Chondrocyte (in vitro differentiated cells): ENCODE data around the gene ITGB3. TPM values are rescaled to one million over a fixed set of nuclear protein-coding genes. Genes with fewer than 3 reads are reported as not detected.
"Not testable (repeated sequence)": the region's sequence is repeated elsewhere in the genome, so short reads cannot be mapped to it uniquely, and the experiment has no call there.

Source experiments
- DNase-seq: peaks from one replicate; pipeline ENCODE4 v3.0.0; 2021; ENCODE audit warnings: mixed read lengths, low spot score
- H3K27ac Mint-ChIP-seq: one replicate; pipeline ENCODE4 v1.8.0; 2021; ENCODE audit warnings: mild to moderate bottlenecking, moderate library complexity, mixed read lengths; ENCODE audit not compliant: unreplicated experiment
- H3K27me3 Mint-ChIP-seq: 2 replicates; pipeline ENCODE4 v1.8.0; 2021; ENCODE audit warnings: low read depth, mixed read lengths
- H3K36me3 Mint-ChIP-seq: 2 replicates; pipeline ENCODE4 v1.8.0; 2021; ENCODE audit warnings: low read depth, mixed read lengths
- H3K4me1 Mint-ChIP-seq: 2 replicates; pipeline ENCODE4 v1.8.0; 2021; ENCODE audit warnings: low read depth, mild to moderate bottlenecking, mixed read lengths
- H3K4me3 Mint-ChIP-seq: one replicate; pipeline ENCODE4 v1.8.0; 2021; ENCODE audit warnings: mild to moderate bottlenecking, moderate library complexity, mixed read lengths; ENCODE audit not compliant: unreplicated experiment
- H3K9me3 Mint-ChIP-seq: 2 replicates; pipeline ENCODE4 v1.8.0; 2021; ENCODE audit warnings: low read depth, mixed read lengths
- total RNA-seq: library from RNA; stranded (reverse); gene quantifications from 3 replicates; pipeline ENCODE4 v1.2.1, GENCODE V29; 2021
- TF ChIP-seq, protein P1 (sequence below): fragments of 200-600 bp; sonication (generic); IDR thresholded peaks from 2 replicates; pipeline ENCODE4 v1.5.0; 2021; ENCODE audit warnings: antibody characterized with exemption, mild to moderate bottlenecking, moderate library complexity

ITGB3 gene
- total RNA-seq, 1 donor from 2014 or later: 10.5 TPM

GRCh38 chr17:47266782-47267181, 13.2 kb downstream of the ITGB3 start:
- DNase-seq: no peak
- Mint-ChIP-seq H3K4me3 (no peak overlapping the region), H3K4me1 (peaks cover 28% of the 10 kb centered on the region), H3K36me3 (no peaks in the 10 kb centered on the region), H3K27ac (peak overlapping the region; percentile 58), H3K9me3 (no peaks in the 10 kb centered on the region), H3K27me3 (no peaks in the 10 kb centered on the region)
- TF ChIP-seq, protein P1, sequence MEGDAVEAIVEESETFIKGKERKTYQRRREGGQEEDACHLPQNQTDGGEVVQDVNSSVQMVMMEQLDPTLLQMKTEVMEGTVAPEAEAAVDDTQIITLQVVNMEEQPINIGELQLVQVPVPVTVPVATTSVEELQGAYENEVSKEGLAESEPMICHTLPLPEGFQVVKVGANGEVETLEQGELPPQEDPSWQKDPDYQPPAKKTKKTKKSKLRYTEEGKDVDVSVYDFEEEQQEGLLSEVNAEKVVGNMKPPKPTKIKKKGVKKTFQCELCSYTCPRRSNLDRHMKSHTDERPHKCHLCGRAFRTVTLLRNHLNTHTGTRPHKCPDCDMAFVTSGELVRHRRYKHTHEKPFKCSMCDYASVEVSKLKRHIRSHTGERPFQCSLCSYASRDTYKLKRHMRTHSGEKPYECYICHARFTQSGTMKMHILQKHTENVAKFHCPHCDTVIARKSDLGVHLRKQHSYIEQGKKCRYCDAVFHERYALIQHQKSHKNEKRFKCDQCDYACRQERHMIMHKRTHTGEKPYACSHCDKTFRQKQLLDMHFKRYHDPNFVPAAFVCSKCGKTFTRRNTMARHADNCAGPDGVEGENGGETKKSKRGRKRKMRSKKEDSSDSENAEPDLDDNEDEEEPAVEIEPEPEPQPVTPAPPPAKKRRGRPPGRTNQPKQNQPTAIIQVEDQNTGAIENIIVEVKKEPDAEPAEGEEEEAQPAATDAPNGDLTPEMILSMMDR: no peak

DNA sequence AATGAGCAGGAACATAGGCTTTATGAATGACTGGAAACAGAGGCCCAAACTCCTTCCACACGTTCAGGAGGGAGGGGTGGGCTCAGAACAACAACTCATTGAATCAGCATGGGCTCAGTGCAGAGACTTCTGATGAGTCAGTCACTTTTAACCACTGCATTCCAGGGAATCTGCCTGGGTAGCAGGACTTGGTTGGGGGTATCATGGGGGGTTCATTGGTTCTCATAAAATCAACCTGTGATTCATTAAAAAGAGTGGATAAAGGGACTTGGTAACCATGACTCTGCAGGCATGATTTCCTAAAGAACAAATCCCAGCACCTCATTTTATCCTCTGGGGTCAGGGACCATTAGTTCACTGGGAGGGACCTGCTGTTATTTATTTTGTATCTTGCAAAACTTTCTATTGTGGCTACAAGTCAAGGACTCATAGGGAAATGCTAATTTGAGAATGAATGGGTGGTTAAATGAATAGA, 13.8 kb downstream of the ITGB3 start:
- DNase-seq: no peak
- H3K27ac Mint-ChIP-seq: peak overlapping the region; percentile 58
- H3K9me3 Mint-ChIP-seq: no peaks in the 10 kb centered on the region
- H3K27me3 Mint-ChIP-seq: no peaks in the 10 kb centered on the region
- no peak overlapping the region for H3K4me3 Mint-ChIP-seq
- H3K36me3 Mint-ChIP-seq: no peaks in the 10 kb centered on the region
- H3K4me1 Mint-ChIP-seq: peaks cover 28% of the 10 kb centered on the region
- TF ChIP-seq, protein P1: no peak

DNA sequence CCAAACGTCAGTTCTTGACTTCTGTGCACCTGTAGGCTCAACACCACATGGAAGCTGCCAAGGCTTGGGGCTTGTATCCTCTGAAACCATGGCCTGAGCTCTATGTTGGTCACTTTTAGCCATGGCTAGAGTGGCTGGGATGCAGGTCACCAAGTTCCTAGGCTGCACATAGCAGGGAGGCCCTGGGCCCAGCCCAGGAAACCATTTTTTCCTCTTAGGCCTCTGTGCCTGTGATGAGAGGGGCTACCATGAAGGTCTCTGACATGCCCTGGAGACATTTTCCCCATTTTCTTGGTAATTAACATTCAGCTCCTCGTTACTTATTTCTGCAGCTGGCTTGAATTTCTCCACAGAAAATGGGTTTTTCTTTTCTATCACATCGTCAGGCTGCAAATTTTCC, 15.3 kb downstream of the ITGB3 start:
- peaks cover 32% of the 10 kb centered on the region for H3K4me1 Mint-ChIP-seq
- H3K27ac Mint-ChIP-seq, H3K27me3 Mint-ChIP-seq, DNase-seq, H3K36me3 Mint-ChIP-seq, H3K9me3 Mint-ChIP-seq, H3K4me3 Mint-ChIP-seq: not testable (repeated sequence)

DNA sequence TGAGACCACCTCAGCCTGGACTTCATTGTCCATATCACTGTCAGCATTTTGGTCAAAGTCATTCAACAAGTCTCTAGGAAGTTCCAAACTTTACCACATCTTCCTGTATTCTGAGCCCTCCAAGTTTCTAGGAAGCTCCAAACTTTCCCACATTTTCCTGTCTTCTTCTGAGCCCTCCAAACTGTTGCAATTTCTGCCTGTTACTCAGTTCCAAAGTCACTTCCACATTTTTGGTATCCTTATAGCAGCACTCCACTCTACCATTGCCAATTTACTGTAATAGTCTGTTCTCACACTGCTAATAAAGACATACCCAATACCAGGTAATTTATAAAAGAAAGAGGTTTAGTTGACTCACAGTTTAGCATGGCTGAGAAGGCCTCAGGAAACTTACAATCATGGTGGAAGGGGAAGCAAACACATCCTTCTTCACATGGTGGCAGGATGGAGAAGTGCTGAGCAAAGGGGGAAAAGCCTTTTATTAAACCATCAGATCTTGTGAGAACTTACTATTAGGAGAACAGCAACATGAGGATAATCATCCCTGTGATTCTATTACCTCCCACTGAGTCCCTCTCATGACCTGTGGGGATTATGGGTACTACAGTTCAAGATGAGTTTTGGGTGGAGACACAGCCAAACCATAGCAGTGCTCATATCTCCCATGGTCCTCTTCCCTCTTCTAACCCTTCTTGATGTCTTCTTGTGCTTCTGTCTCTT, 16.1 kb downstream of the ITGB3 start:
- H3K27ac Mint-ChIP-seq, H3K9me3 Mint-ChIP-seq, H3K4me3 Mint-ChIP-seq, H3K27me3 Mint-ChIP-seq, DNase-seq, H3K36me3 Mint-ChIP-seq: not testable (repeated sequence)
- H3K4me1 Mint-ChIP-seq: peaks cover 35% of the 10 kb centered on the region

- Mint-ChIP-seq H3K4me1 (peaks cover 45% of the 10 kb centered on the region), H3K36me3 (no peaks in the 10 kb centered on the region), H3K27me3 (no peaks in the 10 kb centered on the region), H3K4me3 (no peak overlapping the region), H3K27ac (no peak overlapping the region), H3K9me3 (no peaks in the 10 kb centered on the region)
- no peak for DNase-seq
- TF ChIP-seq, protein P1: no peak
Observed at GRCh38 chr17:47270946-47271705, 17.5 kb downstream of the ITGB3 start.

- H3K36me3 Mint-ChIP-seq: no peaks in the 10 kb centered on the region
- no peak for DNase-seq
Observed at GRCh38 chr17:47272491-47272890, 18.9 kb downstream of the ITGB3 start.

More at GRCh38 chr17:47272491-47272890, 18.9 kb downstream of the ITGB3 start:
- Mint-ChIP-seq H3K9me3 (no peaks in the 10 kb centered on the region), H3K4me1 (peaks cover 46% of the 10 kb centered on the region), H3K4me3 (no peak overlapping the region), H3K27ac (no peak overlapping the region), H3K27me3 (no peaks in the 10 kb centered on the region)
- TF ChIP-seq, protein P1: no peak
